H1 (cell line): ENCODE data around the gene STAC2. TPM values are rescaled to one million over a fixed set of nuclear protein-coding genes. Genes with fewer than 3 reads are reported as not detected.

ENCODE experiments used
- CHD7 ChIP-seq: fragments of 300-600 bp; sonication (generic); IDR thresholded peaks from 2 replicates; pipeline ENCODE4 v1.7.1; 2012; ENCODE audit warnings: low read length, moderate library complexity, mild to moderate bottlenecking, inconsistent platforms; ENCODE audit not compliant: insufficient replicate concordance
- POLR2A ChIP-seq, 2 experiments: IDR thresholded peaks; 1 replicate in 1 of 2; 2 replicates in 1 of 2; pipeline ENCODE4 v1.6.1; 2011; ENCODE audit warnings: low read depth in 2 of 2, low read length in 2 of 2, mild to moderate bottlenecking in 2 of 2; ENCODE audit errors: control extremely low read depth in 1 of 2
- polyA plus RNA-seq, 7 experiments: library from polyadenylated mRNA; depleted of rRNA in 3 of 7; stranded (reverse) in 5 of 7; unstranded in 2 of 7; fragments of >200 nt in 5 of 7; fragments of 200-250 nt in 2 of 7; gene quantifications; 1 replicate in 5 of 7; 2 replicates in 1 of 7; 4 replicates in 1 of 7; pipeline versions ENCODE4 v1.2.1 to v1.2.3, GENCODE V29; 2011 to 2013; ENCODE audit warnings: missing spikeins in 2 of 7, mixed read lengths in 2 of 7
- total RNA-seq: library from RNA; stranded (reverse); fragmentation: NEBNext Ultra II Directional; extraction: Animal tissue kit (Norgen Biotek cat#: 25700); gene quantifications from 2 replicates; pipeline ENCODE4 v1.2.1, GENCODE V29; 2021
- TF ChIP-seq, protein P1 (sequence below): IDR thresholded peaks from 2 replicates; pipeline ENCODE4 v1.6.1; 2011; ENCODE audit warnings: low read depth, mild to moderate bottlenecking, low read length; ENCODE audit not compliant: insufficient read depth

The STAC2 gene
- total and polyA plus RNA-seq, 2 of the 8 experiments (the other 6 are each of a cell fraction or from before 2014, with no cell fraction given), result 1.5 to 6.0 TPM

DNA sequence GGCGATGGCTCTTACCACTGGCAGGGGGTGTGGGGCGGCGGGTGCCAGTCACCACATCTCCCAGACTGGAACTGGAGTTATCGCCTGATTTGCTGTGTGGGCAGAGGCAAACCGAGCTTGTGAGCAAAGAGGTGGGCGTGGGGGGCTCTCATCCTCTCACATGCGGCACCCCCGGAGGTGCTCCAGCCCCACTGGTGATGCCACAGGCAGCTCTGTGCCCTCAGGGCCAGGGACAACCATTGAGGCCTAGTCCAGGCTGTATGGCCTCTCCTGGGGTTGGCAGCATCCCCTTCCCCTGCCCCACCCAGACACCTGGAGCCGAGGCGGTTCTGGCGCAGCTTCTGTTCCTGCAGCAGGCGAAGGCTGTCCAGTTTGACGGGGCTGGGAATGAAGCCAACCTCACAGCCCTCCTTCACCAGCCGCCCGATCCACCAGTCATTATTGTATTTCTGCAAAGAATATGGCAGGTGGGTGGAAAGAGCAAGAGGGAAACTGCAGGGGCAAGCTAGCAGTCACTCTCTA is 39.2 kb downstream of the STAC2 start (continued):
- TF ChIP-seq CHD7, result no peak
- TF ChIP-seq, protein P1, sequence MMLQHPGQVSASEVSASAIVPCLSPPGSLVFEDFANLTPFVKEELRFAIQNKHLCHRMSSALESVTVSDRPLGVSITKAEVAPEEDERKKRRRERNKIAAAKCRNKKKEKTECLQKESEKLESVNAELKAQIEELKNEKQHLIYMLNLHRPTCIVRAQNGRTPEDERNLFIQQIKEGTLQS, result no peak
- no peak for TF ChIP-seq POLR2A (IDR thresholded peaks at IDR 0.05; ENCODE audit: control extremely low read depth in 1 of 2, low read depth in 2 of 2, low read length in 2 of 2)
